ENCODE measurements around the gene COX8A.

COX8A gene

GRCh38 chr11:64006398-64006797, 32.0 kb downstream of the COX8A start:
- DNase-seq (ENCODE audit: low spot score) (no peak), ATAC-seq (ENCODE audit: low read depth) (no peak)
- Histone ChIP-seq H3K4me3 (ENCODE audit: severe bottlenecking) (no peak overlapping the region), H3K27ac (ENCODE audit: poor library complexity, severe bottlenecking) (no peak overlapping the region), H3K9me3 (ENCODE audit: severe bottlenecking) (no peaks in the 10 kb centered on the region), H3K27me3 (ENCODE audit: insufficient read depth, poor library complexity, severe bottlenecking) (no peaks in the 10 kb centered on the region), H3K4me1 (ENCODE audit: insufficient read depth, poor library complexity, severe bottlenecking) (no peaks in the 10 kb centered on the region), H3K36me3 (ENCODE audit: low read depth) (no peaks in the 10 kb centered on the region)
- no peak for TF ChIP-seq CTCF (IDR thresholded peaks at IDR 0.05; ENCODE audit: poor library complexity, severe bottlenecking)

- H3K36me3 ChIP-seq (ENCODE audit: low read depth), result no peaks in the 10 kb centered on the region
- peak; percentile 31; the same call in 1 of the 3 replicates for ATAC-seq (ENCODE audit: low read depth)
- no peak overlapping the region for H3K4me3 ChIP-seq (ENCODE audit: severe bottlenecking)
- no peaks in the 10 kb centered on the region for H3K27me3 ChIP-seq (ENCODE audit: insufficient read depth, poor library complexity, severe bottlenecking)
- no peaks in the 10 kb centered on the region for H3K9me3 ChIP-seq (ENCODE audit: severe bottlenecking)
- H3K4me1 ChIP-seq (ENCODE audit: insufficient read depth, poor library complexity, severe bottlenecking), result no peaks in the 10 kb centered on the region
- TF ChIP-seq CTCF (IDR thresholded peaks at IDR 0.05; ENCODE audit: poor library complexity, severe bottlenecking), result no peak
- DNase-seq (ENCODE audit: low spot score), result no peak
- no peak overlapping the region for H3K27ac ChIP-seq (ENCODE audit: poor library complexity, severe bottlenecking)
Measured at GRCh38 chr11:64007160-64007628, 32.8 kb downstream of the COX8A start.

DNA sequence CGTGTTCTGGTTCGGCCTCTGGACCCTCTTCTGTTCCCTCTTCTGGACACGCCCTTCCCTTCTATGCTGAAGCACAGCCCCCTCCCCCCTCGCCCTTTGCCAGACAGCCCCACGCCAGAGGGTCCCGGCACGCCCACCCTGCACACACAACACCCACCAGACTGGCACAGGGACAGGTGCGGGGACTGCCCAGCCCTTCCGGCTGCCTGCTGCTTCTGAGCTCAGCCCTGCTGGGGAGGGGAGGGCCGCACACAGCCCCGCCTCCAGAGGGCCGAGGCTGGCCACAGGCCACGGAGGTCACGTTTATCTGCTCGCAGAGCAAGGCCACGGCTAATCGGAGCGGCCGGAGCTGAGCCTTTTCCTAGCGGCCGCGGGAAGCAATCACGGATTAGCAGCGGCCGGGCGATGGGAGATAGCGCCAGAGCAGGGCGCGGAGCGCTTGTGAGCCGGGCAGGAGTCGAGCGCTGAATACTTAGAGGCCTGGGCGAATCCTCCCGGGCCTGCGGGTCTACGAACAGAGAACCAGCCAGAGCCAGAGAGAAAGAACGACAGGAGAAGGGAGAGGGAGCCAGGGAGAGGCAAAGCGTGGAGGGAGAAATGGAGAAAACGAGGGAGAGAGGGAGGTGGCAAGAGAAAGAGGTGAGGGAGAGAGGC, 33.3 kb downstream of the COX8A start:
- no peak overlapping the region for H3K27ac ChIP-seq (ENCODE audit: poor library complexity, severe bottlenecking)
- no peaks in the 10 kb centered on the region for H3K27me3 ChIP-seq (ENCODE audit: insufficient read depth, poor library complexity, severe bottlenecking)
- DNase-seq (ENCODE audit: low spot score) (no peak), ATAC-seq (ENCODE audit: low read depth) (no peak)
- no peak overlapping the region for H3K4me3 ChIP-seq (ENCODE audit: severe bottlenecking)
- no peak for TF ChIP-seq CTCF (IDR thresholded peaks at IDR 0.05; ENCODE audit: poor library complexity, severe bottlenecking)
- H3K9me3 ChIP-seq (ENCODE audit: severe bottlenecking), result no peaks in the 10 kb centered on the region
- H3K4me1 ChIP-seq (ENCODE audit: insufficient read depth, poor library complexity, severe bottlenecking), result no peaks in the 10 kb centered on the region
- no peaks in the 10 kb centered on the region for H3K36me3 ChIP-seq (ENCODE audit: low read depth)

DNA sequence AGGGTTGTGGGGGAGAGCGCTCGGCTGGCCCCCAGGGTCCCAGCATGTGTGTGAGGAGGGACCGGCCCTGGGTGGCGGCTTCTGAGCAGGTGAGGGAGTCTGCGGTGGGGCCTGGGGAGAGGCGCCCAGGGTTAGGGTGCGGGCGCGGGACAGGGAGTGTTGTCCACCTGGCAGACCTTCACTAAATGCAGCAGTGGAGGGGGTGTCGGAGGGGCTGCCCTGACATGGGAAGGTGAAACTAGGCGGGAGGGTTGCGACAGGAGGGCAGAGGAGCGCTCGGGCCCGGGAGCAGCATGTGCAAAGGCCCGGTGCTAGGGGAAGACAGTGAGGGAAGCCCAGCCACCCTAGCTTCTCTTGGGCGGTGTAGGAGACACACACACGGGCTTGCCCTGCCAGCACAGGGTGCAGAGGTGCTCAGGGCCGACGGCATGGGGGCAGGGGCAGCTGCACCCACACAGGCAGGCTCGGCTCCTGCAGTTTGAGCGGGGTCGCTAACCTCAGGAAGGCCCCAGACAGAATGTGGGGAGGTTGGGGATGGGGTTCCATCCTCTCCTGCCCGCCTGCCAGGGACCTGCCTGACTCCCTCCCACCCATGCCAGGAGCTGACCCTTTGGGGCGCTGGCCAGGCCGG, 34.0 kb downstream of the COX8A start:
- Histone ChIP-seq H3K27me3 (ENCODE audit: insufficient read depth, poor library complexity, severe bottlenecking) (no peaks in the 10 kb centered on the region), H3K36me3 (ENCODE audit: low read depth) (no peaks in the 10 kb centered on the region), H3K4me1 (ENCODE audit: insufficient read depth, poor library complexity, severe bottlenecking) (no peaks in the 10 kb centered on the region), H3K27ac (ENCODE audit: poor library complexity, severe bottlenecking) (no peak overlapping the region), H3K9me3 (ENCODE audit: severe bottlenecking) (no peaks in the 10 kb centered on the region), H3K4me3 (ENCODE audit: severe bottlenecking) (no peak overlapping the region)
- ATAC-seq (ENCODE audit: low read depth) (no peak), DNase-seq (ENCODE audit: low spot score) (no peak)
- no peak for TF ChIP-seq CTCF (IDR thresholded peaks at IDR 0.05; ENCODE audit: poor library complexity, severe bottlenecking)

Measured in RWPE2 (cell line).